ENCODE results near the gene GPD2.

GPD2 gene

DNA sequence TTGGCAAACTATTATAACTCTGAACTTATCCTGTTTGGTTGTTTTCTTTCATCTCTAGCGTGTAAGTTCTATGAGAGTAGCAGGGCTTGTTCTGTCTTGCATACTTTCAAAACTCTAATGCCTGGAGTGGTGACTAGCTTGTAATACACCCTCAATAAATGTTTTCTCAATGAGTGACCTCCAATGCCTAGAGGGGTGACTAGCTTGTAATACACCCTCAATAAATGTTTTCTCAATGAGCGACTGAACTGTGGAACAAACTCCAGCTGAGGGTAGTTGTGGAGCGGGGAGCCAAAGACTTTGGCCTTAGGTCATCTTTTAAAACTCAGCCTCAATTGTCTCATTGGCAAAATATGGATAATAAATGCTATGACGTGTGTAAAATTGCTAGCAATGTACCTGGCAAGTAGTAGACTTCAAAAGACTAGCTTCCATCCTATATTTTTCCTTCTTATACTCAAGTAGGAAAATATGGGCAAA, 1.8 kb downstream of the GPD2 start:
- H3K9ac ChIP-seq (ENCODE audit: low read depth, low read length) = peak overlapping the region; percentile 66; the same call in 1 of the 2 replicates
- H3K27me3 ChIP-seq (ENCODE audit: insufficient read depth, low read length, poor library complexity) = no peaks in the 10 kb centered on the region
- H3K79me2 ChIP-seq (ENCODE audit: insufficient read depth, low read length) = no peaks in the 10 kb centered on the region
- ATAC-seq (ENCODE audit: insufficient read depth, low read depth) (no peak), DNase-seq (no peak)
- H3K4me1 ChIP-seq (ENCODE audit: insufficient read depth, low read length) = peaks cover 25% of the 10 kb centered on the region
- TF ChIP-seq, protein P1, sequence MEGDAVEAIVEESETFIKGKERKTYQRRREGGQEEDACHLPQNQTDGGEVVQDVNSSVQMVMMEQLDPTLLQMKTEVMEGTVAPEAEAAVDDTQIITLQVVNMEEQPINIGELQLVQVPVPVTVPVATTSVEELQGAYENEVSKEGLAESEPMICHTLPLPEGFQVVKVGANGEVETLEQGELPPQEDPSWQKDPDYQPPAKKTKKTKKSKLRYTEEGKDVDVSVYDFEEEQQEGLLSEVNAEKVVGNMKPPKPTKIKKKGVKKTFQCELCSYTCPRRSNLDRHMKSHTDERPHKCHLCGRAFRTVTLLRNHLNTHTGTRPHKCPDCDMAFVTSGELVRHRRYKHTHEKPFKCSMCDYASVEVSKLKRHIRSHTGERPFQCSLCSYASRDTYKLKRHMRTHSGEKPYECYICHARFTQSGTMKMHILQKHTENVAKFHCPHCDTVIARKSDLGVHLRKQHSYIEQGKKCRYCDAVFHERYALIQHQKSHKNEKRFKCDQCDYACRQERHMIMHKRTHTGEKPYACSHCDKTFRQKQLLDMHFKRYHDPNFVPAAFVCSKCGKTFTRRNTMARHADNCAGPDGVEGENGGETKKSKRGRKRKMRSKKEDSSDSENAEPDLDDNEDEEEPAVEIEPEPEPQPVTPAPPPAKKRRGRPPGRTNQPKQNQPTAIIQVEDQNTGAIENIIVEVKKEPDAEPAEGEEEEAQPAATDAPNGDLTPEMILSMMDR (IDR thresholded peaks at IDR 0.05; ENCODE audit: borderline replicate concordance, extremely low read depth, low read length, poor library complexity, severe bottlenecking) = no peak
- TF ChIP-seq EZH2 (IDR thresholded peaks at IDR 0.05; ENCODE audit: borderline replicate concordance, low read depth, low read length, severe bottlenecking) = no peak
- no peak overlapping the region for H2AFZ ChIP-seq (ENCODE audit: low read depth, low read length)
- H3K36me3 ChIP-seq (ENCODE audit: insufficient read depth, low read length) = no peaks in the 10 kb centered on the region
- H3K4me3 ChIP-seq (ENCODE audit: low read depth in 1 of 2, low read length in 2 of 2) = peak overlapping the region in 1 of 2 experiments; percentile 7; a peak in 1 of 4 replicates
- no peaks in the 10 kb centered on the region for H3K9me3 ChIP-seq (ENCODE audit: insufficient read depth, low read length, severe bottlenecking)
- H4K20me1 ChIP-seq (ENCODE audit: insufficient read depth, low read length) = no peaks in the 10 kb centered on the region
- peak overlapping the region; percentile 72 for H3K4me2 ChIP-seq (ENCODE audit: insufficient read depth, low read length)
- H3K27ac ChIP-seq (ENCODE audit: low read length) = no peak overlapping the region; the same call in 1 of the 2 replicates

DNA sequence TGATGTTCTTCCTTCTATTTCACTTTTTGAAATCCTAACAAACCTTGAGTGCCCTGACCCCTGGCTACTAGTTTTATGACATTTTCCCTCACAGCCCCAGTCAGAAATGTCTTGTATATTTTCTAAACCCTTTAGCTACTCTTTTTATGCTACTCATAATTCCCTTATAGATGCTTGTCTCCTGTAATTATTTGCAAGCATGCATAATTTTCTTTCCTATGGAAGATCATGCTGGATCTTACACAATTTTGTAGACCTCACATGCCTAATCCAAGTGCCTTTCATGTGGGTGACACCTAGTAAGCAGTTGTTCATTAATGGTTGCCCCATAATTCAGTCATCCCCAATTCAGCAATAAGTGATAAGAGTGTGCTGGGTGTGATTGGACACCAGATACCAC, 6.9 kb downstream of the GPD2 start:
- no peaks in the 10 kb centered on the region for H3K27me3 ChIP-seq (ENCODE audit: insufficient read depth, low read length, poor library complexity)
- TF ChIP-seq EZH2 (IDR thresholded peaks at IDR 0.05; ENCODE audit: borderline replicate concordance, low read depth, low read length, severe bottlenecking) = no peak
- TF ChIP-seq, protein P1 (IDR thresholded peaks at IDR 0.05; ENCODE audit: borderline replicate concordance, extremely low read depth, low read length, poor library complexity, severe bottlenecking) = no peak
- no peaks in the 10 kb centered on the region for H3K79me2 ChIP-seq (ENCODE audit: insufficient read depth, low read length)
- no peaks in the 10 kb centered on the region for H4K20me1 ChIP-seq (ENCODE audit: insufficient read depth, low read length)
- no peak overlapping the region for H3K4me3 ChIP-seq (ENCODE audit: low read depth in 1 of 2, low read length in 2 of 2)
- no peak overlapping the region for H3K27ac ChIP-seq (ENCODE audit: low read length)
- H3K4me2 ChIP-seq (ENCODE audit: insufficient read depth, low read length) = no peak overlapping the region
- no peak for ATAC-seq (ENCODE audit: insufficient read depth, low read depth)
- no peak overlapping the region for H2AFZ ChIP-seq (ENCODE audit: low read depth, low read length)
- H3K9me3 ChIP-seq (ENCODE audit: insufficient read depth, low read length, severe bottlenecking) = no peaks in the 10 kb centered on the region
- peaks cover 3% of the 10 kb centered on the region for H3K4me1 ChIP-seq (ENCODE audit: insufficient read depth, low read length)
- H3K9ac ChIP-seq (ENCODE audit: low read depth, low read length) = no peak overlapping the region
- no peak for DNase-seq
- no peaks in the 10 kb centered on the region for H3K36me3 ChIP-seq (ENCODE audit: insufficient read depth, low read length)

DNA sequence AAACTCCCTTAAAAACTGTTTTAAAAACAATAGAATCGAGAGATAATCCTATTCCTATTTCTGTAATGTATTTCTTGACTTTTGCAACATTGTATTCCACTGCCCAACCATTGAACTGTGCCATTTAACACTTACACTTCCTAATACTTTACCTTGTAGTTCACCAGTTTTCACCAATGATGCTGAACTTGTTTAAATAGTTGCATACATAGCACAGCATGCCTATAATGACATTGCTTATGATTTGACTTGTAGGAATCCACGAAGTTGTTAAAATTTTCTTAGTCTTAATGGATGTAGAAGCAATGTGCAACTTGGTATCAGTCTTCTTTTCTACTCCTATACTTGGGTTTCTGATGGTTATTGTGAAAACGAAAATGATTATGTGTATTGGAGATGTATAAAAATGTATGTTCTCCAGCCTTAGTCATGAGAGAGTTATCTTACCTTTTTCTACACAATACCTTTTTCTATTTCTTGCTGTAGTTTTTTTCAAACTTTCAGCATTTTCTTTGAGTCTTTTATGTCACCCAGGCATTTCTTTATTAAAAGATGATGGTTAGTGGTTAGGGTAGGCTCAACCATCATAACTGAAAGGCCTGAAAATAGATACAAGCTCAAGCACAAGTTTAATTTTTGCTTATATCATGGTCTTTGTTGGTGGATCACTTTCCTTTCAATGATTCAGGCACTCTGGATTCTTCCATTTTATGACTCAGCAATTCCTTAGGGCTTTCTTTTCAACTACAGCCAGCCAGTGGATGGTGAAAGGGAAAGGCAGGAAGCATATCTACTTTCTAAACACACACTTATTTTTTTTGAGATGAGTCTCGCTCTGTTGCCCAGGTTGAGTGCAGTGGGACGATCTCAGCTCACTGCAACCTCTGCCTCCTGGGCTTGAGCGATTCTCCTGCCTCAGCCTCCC, 9.4 kb downstream of the GPD2 start:
- no peak overlapping the region for H3K27ac ChIP-seq (ENCODE audit: low read length)
- H2AFZ ChIP-seq (ENCODE audit: low read depth, low read length) = no peak overlapping the region

More for the DNA sequence above, 9.4 kb downstream of the GPD2 start:
- Histone ChIP-seq H3K36me3 (ENCODE audit: insufficient read depth, low read length) (no peaks in the 10 kb centered on the region), H3K27me3 (ENCODE audit: insufficient read depth, low read length, poor library complexity) (no peaks in the 10 kb centered on the region), H3K79me2 (ENCODE audit: insufficient read depth, low read length) (no peaks in the 10 kb centered on the region), H3K4me1 (ENCODE audit: insufficient read depth, low read length) (no peaks in the 10 kb centered on the region), H3K9me3 (ENCODE audit: insufficient read depth, low read length, severe bottlenecking) (no peaks in the 10 kb centered on the region), H4K20me1 (ENCODE audit: insufficient read depth, low read length) (no peaks in the 10 kb centered on the region), H3K4me2 (ENCODE audit: insufficient read depth, low read length) (no peak overlapping the region), H3K4me3 (ENCODE audit: low read depth in 1 of 2, low read length in 2 of 2) (no peak overlapping the region), H3K9ac (ENCODE audit: low read depth, low read length) (no peak overlapping the region)
- DNase-seq (no peak), ATAC-seq (ENCODE audit: insufficient read depth, low read depth) (no peak)
- TF ChIP-seq, protein P1 (IDR thresholded peaks at IDR 0.05; ENCODE audit: borderline replicate concordance, extremely low read depth, low read length, poor library complexity, severe bottlenecking) = no peak
- TF ChIP-seq EZH2 (IDR thresholded peaks at IDR 0.05; ENCODE audit: borderline replicate concordance, low read depth, low read length, severe bottlenecking) = no peak

Data from DND-41 (cell line).